ENCODE data around the gene UNC93B1.
A peak's percentile ranks its signal among the peaks of the same experiment; 100 is the strongest.
"Not testable (repeated sequence)": the region's sequence is repeated elsewhere in the genome, so short reads cannot be mapped to it uniquely, and the experiment has no call there.

Gene UNC93B1

DNA sequence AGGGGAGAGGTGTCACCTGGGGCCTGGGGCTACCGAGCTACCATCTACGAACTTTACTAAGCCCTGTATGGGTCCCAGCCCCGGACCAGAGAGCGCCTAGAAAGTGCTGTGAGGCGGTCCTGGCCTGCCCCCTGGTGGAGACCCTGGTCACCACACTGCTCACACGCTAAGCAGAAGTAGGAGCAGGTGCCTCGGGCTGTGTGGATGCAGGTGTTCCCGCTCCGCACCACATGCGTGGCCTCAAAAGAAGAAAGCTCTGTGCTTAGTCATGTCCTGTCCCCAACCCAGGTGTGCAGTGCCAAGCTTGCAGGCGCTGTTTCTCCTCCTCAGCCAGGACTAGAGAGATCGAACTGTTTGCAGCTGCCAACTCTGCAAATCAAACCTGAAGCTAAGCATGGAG, 10.1 kb downstream of the UNC93B1 start:
- peak; percentile 46; the same call in 1 of the 2 replicates for TF ChIP-seq POLR2AphosphoS5 (IDR thresholded peaks at IDR 0.05; ENCODE audit: low read depth)
- not testable (repeated sequence) for H3K27me3 ChIP-seq (ENCODE audit: insufficient read depth, poor library complexity, severe bottlenecking); H3K4me3 ChIP-seq (replicated peaks; ENCODE audit: insufficient read depth, low read length); H3K27ac ChIP-seq (replicated peaks)
- peak in 1 of 2 experiments; percentile 34 for DNase-seq (ENCODE audit: low read depth in 1 of 2, low spot score in 1 of 2)

DNA sequence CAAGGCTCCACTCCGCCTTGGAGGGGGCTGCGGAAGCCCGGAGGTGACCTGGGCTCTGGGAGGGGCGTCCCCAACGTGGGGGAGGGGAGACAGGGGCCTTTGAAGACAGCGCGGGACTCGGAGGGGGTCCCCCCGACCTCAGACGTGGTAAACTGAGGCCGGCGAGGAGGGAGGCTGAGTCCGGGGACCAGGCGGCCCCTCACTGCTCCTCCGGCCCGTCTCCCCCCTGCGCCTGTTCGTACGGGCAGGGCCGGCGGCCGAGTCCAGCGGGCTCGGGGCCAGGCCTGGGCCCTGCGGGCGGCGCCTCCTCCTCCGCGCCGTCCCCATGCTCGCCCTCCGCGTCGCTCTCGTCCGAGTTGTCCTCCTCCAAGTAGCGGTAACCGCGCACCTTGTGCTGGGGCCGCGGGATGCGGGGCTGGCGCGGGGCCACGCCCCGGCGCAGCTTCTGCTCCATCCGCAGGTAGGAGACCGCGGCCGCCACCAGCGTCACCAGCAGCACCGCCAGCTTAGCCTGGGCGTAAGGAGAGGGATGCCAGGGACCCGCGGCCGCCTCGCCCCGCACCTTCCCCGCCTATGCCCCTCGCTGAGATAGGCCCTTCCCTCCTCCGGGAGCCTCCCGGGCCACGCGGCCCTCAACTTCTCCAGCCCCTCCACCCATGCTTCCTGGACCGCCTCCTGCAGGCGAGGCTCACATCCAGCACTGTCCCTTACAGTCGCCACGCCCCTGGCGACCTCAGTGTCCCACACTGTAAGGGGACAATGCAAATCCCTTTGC, 12.4 kb downstream of the UNC93B1 start:
- H3K4me3 ChIP-seq (replicated peaks; ENCODE audit: insufficient read depth, low read length); H3K27ac ChIP-seq (replicated peaks); DNase-seq (ENCODE audit: low read depth in 1 of 2, low spot score in 1 of 2); H3K27me3 ChIP-seq (ENCODE audit: insufficient read depth, poor library complexity, severe bottlenecking): not testable (repeated sequence)

DNA sequence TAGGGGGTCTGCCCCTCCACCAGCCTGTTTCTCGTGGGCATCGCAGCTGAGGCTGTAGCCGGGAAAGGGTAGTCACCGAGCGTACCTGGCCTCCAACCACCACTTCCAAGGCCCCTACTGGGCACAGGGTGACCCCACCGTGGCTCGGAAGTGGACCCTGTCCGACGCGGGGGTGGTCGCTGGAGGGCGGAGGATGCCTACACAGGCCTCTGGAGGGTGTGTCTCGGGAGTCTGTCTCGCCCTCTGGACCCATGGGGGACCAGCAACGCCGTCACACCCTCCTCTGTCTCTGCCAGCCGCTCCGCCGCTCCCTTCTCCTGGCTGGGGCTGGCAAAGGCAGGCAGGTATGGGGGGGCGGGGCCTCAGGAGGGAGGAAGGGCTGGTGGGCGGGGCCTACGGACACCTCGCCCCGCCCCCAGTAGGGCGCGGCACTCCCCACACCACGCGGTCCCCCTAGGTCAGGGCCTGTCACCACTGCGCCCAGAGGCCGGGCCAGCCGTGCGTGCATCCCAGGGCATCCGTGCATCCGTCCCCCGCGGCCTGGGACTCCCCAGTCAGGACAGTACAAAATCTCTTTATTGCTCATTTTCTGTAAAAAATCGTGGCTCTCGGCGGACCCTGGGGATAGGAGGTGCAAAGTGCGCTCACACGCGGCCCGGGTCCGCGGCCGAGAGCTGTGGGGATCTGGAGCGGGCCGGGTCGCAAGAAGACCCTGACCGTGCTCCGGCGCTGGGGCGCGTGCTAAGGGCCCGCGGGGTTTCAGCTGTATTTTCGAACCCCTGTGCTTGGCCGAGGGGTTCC, 13.2 kb downstream of the UNC93B1 start:
- DNase-seq (ENCODE audit: low read depth in 1 of 2, low spot score in 1 of 2), result not testable (repeated sequence)

DNA sequence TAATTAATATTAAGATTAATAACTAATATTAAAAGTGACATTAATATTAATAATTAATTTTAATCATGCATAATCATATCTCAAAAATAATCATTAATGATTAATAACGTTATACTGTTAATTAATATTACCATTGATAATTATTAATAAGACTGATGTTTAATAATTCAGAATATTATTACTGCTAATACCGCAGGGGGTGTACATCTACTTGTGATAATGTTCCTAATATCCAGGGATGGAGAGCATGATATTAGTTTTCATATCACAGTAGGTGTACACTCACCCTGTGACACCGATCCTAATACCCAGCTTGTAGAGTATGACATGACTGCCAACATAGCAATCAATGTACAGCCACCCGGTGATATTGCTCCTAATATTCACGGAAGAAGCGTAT, 18.6 kb downstream of the UNC93B1 start:
- not testable (repeated sequence) for DNase-seq (ENCODE audit: low read depth in 1 of 2, low spot score in 1 of 2); H3K27ac ChIP-seq (replicated peaks); H3K4me3 ChIP-seq (replicated peaks; ENCODE audit: insufficient read depth, low read length); H3K27me3 ChIP-seq (ENCODE audit: insufficient read depth, poor library complexity, severe bottlenecking)

More for the DNA sequence above, 13.2 kb downstream of the UNC93B1 start:
- not testable (repeated sequence) for H3K27me3 ChIP-seq (ENCODE audit: insufficient read depth, poor library complexity, severe bottlenecking); H3K27ac ChIP-seq (replicated peaks); H3K4me3 ChIP-seq (replicated peaks; ENCODE audit: insufficient read depth, low read length)

DNA sequence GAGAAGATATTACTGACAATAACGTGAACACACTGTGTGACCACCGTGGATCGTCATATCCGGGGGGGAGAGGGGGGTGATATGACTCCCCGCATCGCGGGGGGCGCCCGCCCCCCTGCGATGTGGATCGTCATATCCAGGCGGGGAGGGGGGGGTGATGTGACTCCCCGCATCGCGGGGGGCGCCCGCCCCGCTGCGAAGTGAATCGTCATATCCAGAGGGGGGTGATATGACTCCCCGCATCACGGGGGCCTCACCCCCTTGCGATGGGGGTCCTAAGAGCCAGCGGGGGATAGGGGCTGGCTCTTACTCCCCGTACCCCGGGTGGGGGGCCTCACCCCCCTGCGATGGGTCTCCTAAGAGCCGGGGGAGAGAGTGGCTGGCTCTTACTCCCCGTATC, 19.9 kb downstream of the UNC93B1 start:
- Histone ChIP-seq H3K27ac (replicated peaks) (no peak overlapping the region), H3K4me3 (replicated peaks; ENCODE audit: insufficient read depth, low read length) (no peak overlapping the region), H3K27me3 (ENCODE audit: insufficient read depth, poor library complexity, severe bottlenecking) (no peaks in the 10 kb centered on the region)
- DNase-seq (ENCODE audit: low read depth in 1 of 2, low spot score in 1 of 2), result no peak
- TF ChIP-seq GABPA (IDR thresholded peaks at IDR 0.05; ENCODE audit: low read depth) (no peak), POLR2AphosphoS5 (IDR thresholded peaks at IDR 0.05; ENCODE audit: low read depth) (no peak), SPI1 (IDR thresholded peaks at IDR 0.05; ENCODE audit: borderline replicate concordance, low read depth) (no peak)
- TF ChIP-seq, protein P1, sequence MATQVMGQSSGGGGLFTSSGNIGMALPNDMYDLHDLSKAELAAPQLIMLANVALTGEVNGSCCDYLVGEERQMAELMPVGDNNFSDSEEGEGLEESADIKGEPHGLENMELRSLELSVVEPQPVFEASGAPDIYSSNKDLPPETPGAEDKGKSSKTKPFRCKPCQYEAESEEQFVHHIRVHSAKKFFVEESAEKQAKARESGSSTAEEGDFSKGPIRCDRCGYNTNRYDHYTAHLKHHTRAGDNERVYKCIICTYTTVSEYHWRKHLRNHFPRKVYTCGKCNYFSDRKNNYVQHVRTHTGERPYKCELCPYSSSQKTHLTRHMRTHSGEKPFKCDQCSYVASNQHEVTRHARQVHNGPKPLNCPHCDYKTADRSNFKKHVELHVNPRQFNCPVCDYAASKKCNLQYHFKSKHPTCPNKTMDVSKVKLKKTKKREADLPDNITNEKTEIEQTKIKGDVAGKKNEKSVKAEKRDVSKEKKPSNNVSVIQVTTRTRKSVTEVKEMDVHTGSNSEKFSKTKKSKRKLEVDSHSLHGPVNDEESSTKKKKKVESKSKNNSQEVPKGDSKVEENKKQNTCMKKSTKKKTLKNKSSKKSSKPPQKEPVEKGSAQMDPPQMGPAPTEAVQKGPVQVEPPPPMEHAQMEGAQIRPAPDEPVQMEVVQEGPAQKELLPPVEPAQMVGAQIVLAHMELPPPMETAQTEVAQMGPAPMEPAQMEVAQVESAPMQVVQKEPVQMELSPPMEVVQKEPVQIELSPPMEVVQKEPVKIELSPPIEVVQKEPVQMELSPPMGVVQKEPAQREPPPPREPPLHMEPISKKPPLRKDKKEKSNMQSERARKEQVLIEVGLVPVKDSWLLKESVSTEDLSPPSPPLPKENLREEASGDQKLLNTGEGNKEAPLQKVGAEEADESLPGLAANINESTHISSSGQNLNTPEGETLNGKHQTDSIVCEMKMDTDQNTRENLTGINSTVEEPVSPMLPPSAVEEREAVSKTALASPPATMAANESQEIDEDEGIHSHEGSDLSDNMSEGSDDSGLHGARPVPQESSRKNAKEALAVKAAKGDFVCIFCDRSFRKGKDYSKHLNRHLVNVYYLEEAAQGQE (IDR thresholded peaks at IDR 0.05; ENCODE audit: insufficient replicate concordance, low read depth), result no peak
- TF ChIP-seq, protein P2, sequence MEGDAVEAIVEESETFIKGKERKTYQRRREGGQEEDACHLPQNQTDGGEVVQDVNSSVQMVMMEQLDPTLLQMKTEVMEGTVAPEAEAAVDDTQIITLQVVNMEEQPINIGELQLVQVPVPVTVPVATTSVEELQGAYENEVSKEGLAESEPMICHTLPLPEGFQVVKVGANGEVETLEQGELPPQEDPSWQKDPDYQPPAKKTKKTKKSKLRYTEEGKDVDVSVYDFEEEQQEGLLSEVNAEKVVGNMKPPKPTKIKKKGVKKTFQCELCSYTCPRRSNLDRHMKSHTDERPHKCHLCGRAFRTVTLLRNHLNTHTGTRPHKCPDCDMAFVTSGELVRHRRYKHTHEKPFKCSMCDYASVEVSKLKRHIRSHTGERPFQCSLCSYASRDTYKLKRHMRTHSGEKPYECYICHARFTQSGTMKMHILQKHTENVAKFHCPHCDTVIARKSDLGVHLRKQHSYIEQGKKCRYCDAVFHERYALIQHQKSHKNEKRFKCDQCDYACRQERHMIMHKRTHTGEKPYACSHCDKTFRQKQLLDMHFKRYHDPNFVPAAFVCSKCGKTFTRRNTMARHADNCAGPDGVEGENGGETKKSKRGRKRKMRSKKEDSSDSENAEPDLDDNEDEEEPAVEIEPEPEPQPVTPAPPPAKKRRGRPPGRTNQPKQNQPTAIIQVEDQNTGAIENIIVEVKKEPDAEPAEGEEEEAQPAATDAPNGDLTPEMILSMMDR (IDR thresholded peaks at IDR 0.05; ENCODE audit: insufficient read depth, low read length), result no peak

DNA sequence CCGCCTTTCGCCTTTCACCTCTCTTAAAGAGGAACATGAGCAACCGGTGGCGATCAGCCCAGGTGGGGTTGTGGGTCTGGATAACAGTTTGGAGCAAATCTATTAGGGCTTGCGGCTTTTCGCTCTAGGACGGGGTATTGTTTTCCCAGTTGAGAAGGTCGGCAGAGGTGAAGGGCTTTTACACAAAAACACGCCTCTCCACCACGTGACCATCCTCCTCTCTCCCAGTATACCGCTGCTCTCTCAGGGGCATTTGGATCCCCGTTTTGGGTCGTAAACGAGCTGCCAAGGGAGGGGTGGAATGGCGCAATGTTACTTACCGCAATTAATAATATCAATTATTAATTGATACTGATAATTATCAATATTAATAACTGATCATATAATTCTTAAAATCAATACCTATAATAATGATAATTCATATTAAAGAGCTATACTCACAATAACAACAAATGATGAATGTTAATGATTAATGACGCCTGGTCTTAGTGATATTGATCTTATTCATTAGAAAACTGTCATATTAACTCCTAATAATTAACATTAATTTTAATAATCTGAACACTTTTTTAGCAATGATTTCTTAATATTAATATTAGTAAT, 21.5 kb downstream of the UNC93B1 start:
- not testable (repeated sequence) for H3K27ac ChIP-seq (replicated peaks); DNase-seq (ENCODE audit: low read depth in 1 of 2, low spot score in 1 of 2); H3K4me3 ChIP-seq (replicated peaks; ENCODE audit: insufficient read depth, low read length); H3K27me3 ChIP-seq (ENCODE audit: insufficient read depth, poor library complexity, severe bottlenecking)

DNA sequence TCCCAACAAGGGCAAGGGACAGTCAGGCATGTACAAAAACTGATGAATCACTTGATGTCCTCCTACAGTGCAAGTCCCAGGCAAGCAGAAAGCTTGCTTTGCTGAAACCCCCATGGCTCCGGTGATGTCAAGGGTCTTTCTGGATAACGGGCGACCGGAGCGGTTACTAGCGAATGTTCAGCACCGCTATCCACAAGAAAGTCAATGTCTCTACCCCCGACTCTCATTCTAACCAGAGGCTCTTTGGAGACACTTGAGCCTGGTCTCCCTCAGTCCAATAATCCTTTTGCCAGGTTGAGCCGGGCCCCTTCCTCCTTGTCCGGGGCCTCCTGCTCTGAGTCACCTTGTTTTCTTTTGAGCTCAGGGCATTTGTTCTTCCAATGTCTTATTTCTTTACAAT, 22.7 kb downstream of the UNC93B1 start:
- H3K27ac ChIP-seq (replicated peaks); H3K4me3 ChIP-seq (replicated peaks; ENCODE audit: insufficient read depth, low read length); H3K27me3 ChIP-seq (ENCODE audit: insufficient read depth, poor library complexity, severe bottlenecking); DNase-seq (ENCODE audit: low read depth in 1 of 2, low spot score in 1 of 2): not testable (repeated sequence)
- TF ChIP-seq, protein P1 (IDR thresholded peaks at IDR 0.05; ENCODE audit: insufficient replicate concordance, low read depth), result peak; percentile 41

DNA sequence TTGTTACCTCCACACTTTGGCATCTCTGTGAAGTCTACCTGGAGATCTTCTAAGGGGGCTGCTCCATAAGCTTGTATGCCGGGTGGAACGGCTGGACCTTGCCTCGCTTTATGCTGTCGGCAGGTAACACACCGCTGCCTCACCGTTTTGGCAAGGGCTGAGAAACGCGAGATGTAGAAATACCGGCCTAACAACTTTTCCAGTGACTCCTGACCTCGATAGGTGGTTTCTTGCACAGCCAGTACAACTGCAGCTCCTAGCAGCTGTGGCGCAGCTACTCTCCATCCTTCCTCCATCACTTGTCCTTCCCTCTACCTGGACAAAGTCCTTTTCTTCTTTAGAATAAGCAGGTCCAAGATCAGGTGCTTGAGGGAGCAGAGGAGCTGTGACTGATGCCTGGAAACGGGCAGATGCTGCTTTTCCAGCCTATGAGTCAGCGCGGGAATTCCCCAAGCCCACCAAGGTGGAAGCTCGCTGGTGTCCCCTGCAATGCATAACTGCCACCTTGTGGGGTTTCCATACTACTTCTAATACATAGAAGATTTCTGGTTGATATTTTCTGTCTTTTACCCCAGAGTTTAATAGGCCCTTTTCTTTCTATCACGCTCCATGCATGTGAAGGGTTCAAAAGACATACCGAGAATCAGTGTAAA, 25.0 kb downstream of the UNC93B1 start:
- H3K27me3 ChIP-seq (ENCODE audit: insufficient read depth, poor library complexity, severe bottlenecking); DNase-seq (ENCODE audit: low read depth in 1 of 2, low spot score in 1 of 2); H3K27ac ChIP-seq (replicated peaks); H3K4me3 ChIP-seq (replicated peaks; ENCODE audit: insufficient read depth, low read length): not testable (repeated sequence)

DNA sequence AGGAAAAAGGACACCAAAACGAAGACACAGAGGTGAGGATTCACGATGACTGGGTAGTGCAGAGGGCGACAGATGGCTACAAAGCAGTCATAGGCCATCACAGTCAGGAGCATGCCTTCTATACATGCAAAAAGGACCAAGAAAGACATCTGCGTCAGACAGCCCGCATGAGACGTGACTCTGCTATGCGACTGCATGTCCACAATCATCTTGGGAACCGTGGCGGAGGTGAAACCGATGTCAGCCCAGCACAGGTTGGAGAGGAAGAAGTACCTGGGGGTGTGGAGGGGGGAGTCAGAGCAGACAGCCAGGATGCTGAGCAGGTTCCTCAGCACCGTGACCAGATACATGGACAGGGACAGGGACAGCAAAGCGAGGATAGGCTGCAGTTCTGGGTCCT, 29.2 kb downstream of the UNC93B1 start:
- DNase-seq (ENCODE audit: low read depth in 1 of 2, low spot score in 1 of 2); H3K4me3 ChIP-seq (replicated peaks; ENCODE audit: insufficient read depth, low read length); H3K27me3 ChIP-seq (ENCODE audit: insufficient read depth, poor library complexity, severe bottlenecking); H3K27ac ChIP-seq (replicated peaks): not testable (repeated sequence)

Measured in HL-60 (cell line).